Endothelial cell of umbilical vein (primary cell): ENCODE results near the gene EPB41L3. TPM values are rescaled to one million over a fixed set of nuclear protein-coding genes. Genes with fewer than 3 reads are reported as not detected.

Source experiments
- BruUV-seq: library from RNA; stranded (reverse); fragments of 400-500 nt; replicated peaks from 2 replicates; lab custom pipeline; 2021; lab: Mats Ljungman, UMichigan
- CTCF ChIA-PET: fragments of 300-600, 350-600 bp; sonication (Branson Sonifier 250); formaldehyde crosslinking; loops from one replicate; lab custom pipeline; 2021; ENCODE audit warnings: antibody characterized with exemption, inconsistent platforms; lab: Charles Lee
- POLR2A ChIA-PET: fragments of 300-600, 350-600 bp; sonication (Branson Sonifier 250); formaldehyde crosslinking; loops from one replicate; lab custom pipeline; 2021; ENCODE audit warnings: antibody characterized with exemption, inconsistent platforms; lab: Charles Lee
- DNase-seq: peaks from one replicate; pipeline ENCODE4 v3.0.0-alpha.2; 2011; ENCODE audit warnings: low read depth, low spot score
- FAIRE-seq: peaks from 2 replicates; lab custom pipeline; 2011; peaks lifted over from hg19 to GRCh38; lab: Jason Lieb, UNC
- H2AFZ ChIP-seq: 2 replicates; pipeline ENCODE4 v1.6.0; 2012; ENCODE audit warnings: low read depth, low read length, control low read depth, inconsistent platforms
- H3K27ac ChIP-seq: 2 replicates; pipeline ENCODE4 v1.5.1; 2011; ENCODE audit warnings: low read depth, mild to moderate bottlenecking, control low read depth, low read length, moderate library complexity; ENCODE audit not compliant: insufficient read depth
- H3K27me3 ChIP-seq, 2 experiments: 2 replicates each; pipeline versions ENCODE4 v1.6.0 to v1.6.1; 2011; ENCODE audit warnings: low read length in 2 of 2, mixed read lengths in 1 of 2; ENCODE audit not compliant: control insufficient read depth in 2 of 2, insufficient read depth in 2 of 2
- H3K36me3 ChIP-seq, 2 experiments: 2 replicates in 1 of 2; 3 replicates in 1 of 2; pipeline ENCODE4 v1.5.1; 2011; ENCODE audit warnings: low read length in 2 of 2, mild to moderate bottlenecking in 1 of 2, moderate library complexity in 1 of 2; ENCODE audit not compliant: control insufficient read depth in 2 of 2, insufficient read depth in 2 of 2; ENCODE audit errors: extremely low read depth in 1 of 2
- H3K4me1 ChIP-seq: 3 replicates; pipeline ENCODE4 v1.5.1; 2011; ENCODE audit warnings: mild to moderate bottlenecking, low read length; ENCODE audit not compliant: control insufficient read depth, insufficient read depth; ENCODE audit errors: extremely low read depth
- H3K4me2 ChIP-seq: 2 replicates; pipeline ENCODE4 v1.6.1; 2011; ENCODE audit warnings: low read length, control low read depth, mixed read lengths; ENCODE audit not compliant: insufficient read depth
- H3K4me3 ChIP-seq, 3 experiments: fragments of 200-600 bp in 1 of 3; sonication (generic), shearing (Covaris generic) in 1 of 3; replicated peaks in 1 of 3; 2 replicates each; pipeline ENCODE4 v1.5.1; 2011 to 2016; ENCODE audit warnings: control low read depth in 3 of 3, low read length in 3 of 3, mild to moderate bottlenecking in 2 of 3, inconsistent platforms in 1 of 3, low read depth in 1 of 3, moderate library complexity in 1 of 3; ENCODE audit not compliant: insufficient read depth in 1 of 3
- H3K79me2 ChIP-seq: 2 replicates; pipeline ENCODE4 v1.6.0; 2012; ENCODE audit warnings: low read length, inconsistent platforms; ENCODE audit not compliant: control insufficient read depth, insufficient read depth
- H3K9ac ChIP-seq: replicated peaks from 2 replicates; pipeline ENCODE3; 2011; ENCODE audit warnings: low read length, control low read depth; ENCODE audit not compliant: insufficient read depth; ENCODE audit errors: extremely low read depth
- H3K9me1 ChIP-seq: replicated peaks from 3 replicates; pipeline ENCODE4 v1.6.0; 2011; ENCODE audit warnings: mild to moderate bottlenecking, low read length; ENCODE audit not compliant: control insufficient read depth, insufficient read depth; ENCODE audit errors: extremely low read depth
- H3K9me3 ChIP-seq: replicated peaks from 2 replicates; pipeline ENCODE4 v1.5.1; 2012; ENCODE audit warnings: low read length, inconsistent platforms; ENCODE audit not compliant: control insufficient read depth, insufficient read depth
- H4K20me1 ChIP-seq: replicated peaks from 2 replicates; pipeline ENCODE3; 2011; ENCODE audit warnings: mild to moderate bottlenecking, low read length; ENCODE audit not compliant: control insufficient read depth, insufficient read depth; ENCODE audit errors: extremely low read depth
- EZH2 ChIP-seq: IDR thresholded peaks from 2 replicates; pipeline ENCODE4 v1.6.1; 2012; ENCODE audit warnings: borderline replicate concordance, low read depth, mild to moderate bottlenecking, moderate library complexity, low read length, inconsistent platforms; ENCODE audit not compliant: severe bottlenecking
- FOS ChIP-seq: IDR thresholded peaks from 2 replicates; pipeline ENCODE4 v1.6.1; 2011; ENCODE audit warnings: mild to moderate bottlenecking, low read length, moderate library complexity, borderline replicate concordance; ENCODE audit not compliant: insufficient read depth
- GATA2 ChIP-seq: IDR thresholded peaks from 2 replicates; pipeline ENCODE4 v1.7.0; 2011; ENCODE audit warnings: low read depth, mild to moderate bottlenecking, moderate library complexity, mixed read lengths, low read length; ENCODE audit not compliant: insufficient read length, insufficient read depth
- JUN ChIP-seq: IDR thresholded peaks from 2 replicates; pipeline ENCODE4 v1.6.1; 2011; ENCODE audit warnings: borderline replicate concordance, low read depth; ENCODE audit not compliant: insufficient read length, insufficient read depth
- MYC ChIP-seq: IDR thresholded peaks from one replicate; pipeline ENCODE4 v1.6.1; 2011; ENCODE audit warnings: mild to moderate bottlenecking, low read depth, low read length
- POLR2A ChIP-seq: IDR thresholded peaks from 2 replicates; pipeline ENCODE4 v1.6.1; 2012; ENCODE audit warnings: low read depth, mild to moderate bottlenecking, control low read depth, low read length
- POLR2AphosphoS5 ChIP-seq: IDR thresholded peaks from 2 replicates; pipeline ENCODE4 v1.6.1; 2012; ENCODE audit warnings: low read depth, mild to moderate bottlenecking, control low read depth, low read length, moderate library complexity; ENCODE audit not compliant: insufficient read depth
- dilution Hi-C: fragments of 300-500 bp; cut with MboI; formaldehyde crosslinking; loops from one replicate; pipeline ENCODE4 v1.15.0; 2019; ENCODE audit warnings: low sequenced_read_pairs; ENCODE audit not compliant: extremely low pct_ligation_motif_present
- intact Hi-C: fragments of 100-400 bp; cut with micrococcal nuclease; formaldehyde crosslinking; loops from one replicate; pipeline ENCODE4 v1.10.0; 2022
- polyA plus RNA-seq, 4 experiments: library from polyadenylated mRNA; depleted of rRNA in 3 of 4; stranded (reverse) in 3 of 4; unstranded in 1 of 4; fragments of >200 nt; gene quantifications; 2 replicates each; pipeline versions ENCODE4 v1.2.1 to v1.2.3, GENCODE V29; 2011 to 2012; ENCODE audit warnings: missing spikeins in 1 of 4
- total RNA-seq: library from RNA; stranded (reverse); gene quantifications from 2 replicates; pipeline ENCODE4 v1.2.3, GENCODE V29; 2021
- TF ChIP-seq, protein P1 (sequence below): IDR thresholded peaks from 2 replicates; pipeline ENCODE4 v1.6.1; 2011; ENCODE audit not compliant: insufficient read depth, insufficient read length
- TF ChIP-seq, protein P2 (sequence below), 2 donors: IDR thresholded peaks; 1 replicate in 1 of 2; 2 replicates in 1 of 2; pipeline ENCODE4 v1.5.1; 2011; ENCODE audit warnings: low read length in 2 of 2, mild to moderate bottlenecking in 2 of 2, moderate library complexity in 2 of 2, control low read depth in 1 of 2, inconsistent platforms in 1 of 2, low read depth in 1 of 2; ENCODE audit not compliant: insufficient read depth in 1 of 2; ENCODE audit errors: extremely low read depth in 1 of 2

Gene EPB41L3
- total and polyA plus RNA-seq, 2 donors (not counting 3 experiments of a cell fraction or from before 2014, with no cell fraction given) = 38.9 to 114 TPM

DNA sequence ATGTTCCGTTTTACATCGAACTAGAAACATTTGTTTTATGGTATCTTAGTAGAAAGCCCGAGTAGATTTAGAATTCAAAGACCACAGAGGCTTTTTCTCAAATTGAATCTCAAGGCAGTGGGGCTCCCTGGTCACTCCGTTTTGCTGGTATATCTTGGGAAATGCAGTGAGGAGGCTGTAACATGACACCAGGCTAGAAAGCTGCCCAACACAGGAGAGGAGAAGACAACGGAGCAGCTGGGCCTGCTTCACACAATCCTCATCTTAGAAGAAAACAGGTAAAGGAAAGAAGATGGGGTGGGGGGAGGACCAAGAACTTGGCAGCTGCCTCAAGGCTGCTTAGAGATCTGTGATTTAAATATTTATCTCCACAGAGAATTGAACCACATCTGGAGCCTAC lies 38.3 kb upstream of the EPB41L3 start:
- FAIRE-seq = no peak
- no peaks in the 10 kb centered on the region for H3K36me3 ChIP-seq
- H3K9ac ChIP-seq = no peak overlapping the region
- no peak overlapping the region for H3K4me3 ChIP-seq
- H3K9me1 ChIP-seq = no peaks in the 10 kb centered on the region
- no peaks in the 10 kb centered on the region for H3K79me2 ChIP-seq
- ChIA-PET CTCF (interaction anchor here (0.9 to 2.0 kb wide), 3 partner anchors 12 to 126 kb away, joined by 3 to 9 read pairs (median 3); no protein-coding TSS in a partner anchor), POLR2A (no interaction called here)
- DNase-seq = peak; percentile 40
- H3K27me3 ChIP-seq = no peaks in the 10 kb centered on the region
- BruUV-seq = no TSS peak
- intact Hi-C loops = loop anchor here (2.0 kb wide), 2 partner anchors 39 to 125 kb away; partner anchors contain the start of gene EPB41L3
- H3K4me2 ChIP-seq = no peak overlapping the region
- peaks cover 31% of the 10 kb centered on the region for H3K4me1 ChIP-seq
- no peaks in the 10 kb centered on the region for H3K9me3 ChIP-seq
- dilution Hi-C loops = no loop called here
- no peak overlapping the region for H3K27ac ChIP-seq
- no peaks in the 10 kb centered on the region for H4K20me1 ChIP-seq
- peak overlapping the region; percentile 46 for H2AFZ ChIP-seq
- no peak for TF ChIP-seq POLR2A
- TF ChIP-seq MYC = no peak
- TF ChIP-seq FOS = no peak
- TF ChIP-seq, protein P1, sequence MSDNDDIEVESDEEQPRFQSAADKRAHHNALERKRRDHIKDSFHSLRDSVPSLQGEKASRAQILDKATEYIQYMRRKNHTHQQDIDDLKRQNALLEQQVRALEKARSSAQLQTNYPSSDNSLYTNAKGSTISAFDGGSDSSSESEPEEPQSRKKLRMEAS = no peak
- TF ChIP-seq, protein P2, sequence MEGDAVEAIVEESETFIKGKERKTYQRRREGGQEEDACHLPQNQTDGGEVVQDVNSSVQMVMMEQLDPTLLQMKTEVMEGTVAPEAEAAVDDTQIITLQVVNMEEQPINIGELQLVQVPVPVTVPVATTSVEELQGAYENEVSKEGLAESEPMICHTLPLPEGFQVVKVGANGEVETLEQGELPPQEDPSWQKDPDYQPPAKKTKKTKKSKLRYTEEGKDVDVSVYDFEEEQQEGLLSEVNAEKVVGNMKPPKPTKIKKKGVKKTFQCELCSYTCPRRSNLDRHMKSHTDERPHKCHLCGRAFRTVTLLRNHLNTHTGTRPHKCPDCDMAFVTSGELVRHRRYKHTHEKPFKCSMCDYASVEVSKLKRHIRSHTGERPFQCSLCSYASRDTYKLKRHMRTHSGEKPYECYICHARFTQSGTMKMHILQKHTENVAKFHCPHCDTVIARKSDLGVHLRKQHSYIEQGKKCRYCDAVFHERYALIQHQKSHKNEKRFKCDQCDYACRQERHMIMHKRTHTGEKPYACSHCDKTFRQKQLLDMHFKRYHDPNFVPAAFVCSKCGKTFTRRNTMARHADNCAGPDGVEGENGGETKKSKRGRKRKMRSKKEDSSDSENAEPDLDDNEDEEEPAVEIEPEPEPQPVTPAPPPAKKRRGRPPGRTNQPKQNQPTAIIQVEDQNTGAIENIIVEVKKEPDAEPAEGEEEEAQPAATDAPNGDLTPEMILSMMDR (IDR thresholded peaks at IDR 0.05; ENCODE audit: extremely low read depth in 1 of 2, insufficient read depth in 1 of 2, low read depth in 1 of 2, low read length in 2 of 2) = no peak
- no peak for TF ChIP-seq POLR2AphosphoS5
- no peak for TF ChIP-seq JUN
- no peak for TF ChIP-seq EZH2
- TF ChIP-seq GATA2 = no peak
